NCI-H69 (cell line): Measurements from ENCODE around the gene STAB2.
A peak's percentile ranks its signal among the peaks of the same experiment; 100 is the strongest.

Experiments
- DNase-seq: peaks from one replicate; lab custom pipeline; 2025; lab: John Stamatoyannopoulos, UW

STAB2 gene

DNA sequence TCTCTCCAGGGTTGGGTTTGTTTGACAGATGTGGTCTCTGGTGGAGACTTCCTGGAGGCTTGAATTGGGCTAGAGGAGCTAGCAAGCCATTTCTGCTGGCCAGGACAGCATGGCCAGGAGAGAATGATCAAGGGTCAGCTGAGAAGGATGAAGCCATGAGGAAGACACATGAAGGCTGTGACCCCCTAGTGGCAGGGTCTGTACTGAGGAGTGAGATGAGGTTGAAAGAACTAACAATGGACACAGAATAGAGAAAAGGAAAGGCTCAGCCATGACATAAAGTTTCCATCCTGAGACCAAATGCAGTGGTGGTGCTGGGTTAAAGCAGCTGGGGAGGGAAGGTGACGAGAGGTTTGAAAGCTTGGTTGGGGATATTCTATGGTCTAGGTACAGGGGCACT is 164.1 kb downstream of the STAB2 start:
- no peak for DNase-seq

DNA sequence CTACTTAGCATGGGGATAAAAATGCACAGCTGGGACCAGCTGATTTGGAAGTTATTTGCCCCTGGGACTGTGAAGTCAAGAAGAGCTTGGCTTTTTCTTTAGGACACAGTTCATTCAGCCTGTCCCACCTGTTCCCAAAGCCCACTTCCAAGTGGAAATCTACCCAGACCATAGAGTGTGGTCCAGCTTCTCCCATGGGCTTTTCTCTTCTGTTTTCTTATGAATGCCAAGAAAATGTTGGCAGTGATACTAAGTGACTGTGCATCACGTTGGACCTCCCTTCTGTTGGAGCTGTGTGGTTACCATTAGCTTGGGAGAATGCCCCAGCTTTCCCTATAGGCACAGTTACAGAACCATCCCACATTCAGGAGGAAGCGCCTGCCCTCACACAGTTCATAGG is 164.5 kb downstream of the STAB2 start:
- DNase-seq = no peak

DNA sequence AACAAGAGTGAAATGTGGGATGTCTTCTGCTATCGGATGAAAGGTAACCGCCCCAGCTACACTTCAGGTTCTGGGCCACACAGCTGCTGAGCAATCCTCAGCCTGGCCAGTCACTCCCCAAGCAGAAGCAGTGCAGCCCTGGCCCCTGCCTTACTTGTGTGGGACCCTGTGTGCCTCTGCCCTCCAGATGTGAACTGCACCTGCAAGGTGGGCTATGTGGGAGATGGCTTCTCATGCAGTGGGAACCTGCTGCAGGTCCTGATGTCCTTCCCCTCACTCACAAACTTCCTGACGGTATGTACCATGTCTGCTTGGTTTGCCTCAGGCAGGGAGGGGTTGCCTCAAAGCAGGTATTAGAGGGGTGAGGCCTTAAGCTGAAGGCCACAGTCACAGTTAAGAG is 168.4 kb downstream of the STAB2 start:
- DNase-seq = no peak

DNA sequence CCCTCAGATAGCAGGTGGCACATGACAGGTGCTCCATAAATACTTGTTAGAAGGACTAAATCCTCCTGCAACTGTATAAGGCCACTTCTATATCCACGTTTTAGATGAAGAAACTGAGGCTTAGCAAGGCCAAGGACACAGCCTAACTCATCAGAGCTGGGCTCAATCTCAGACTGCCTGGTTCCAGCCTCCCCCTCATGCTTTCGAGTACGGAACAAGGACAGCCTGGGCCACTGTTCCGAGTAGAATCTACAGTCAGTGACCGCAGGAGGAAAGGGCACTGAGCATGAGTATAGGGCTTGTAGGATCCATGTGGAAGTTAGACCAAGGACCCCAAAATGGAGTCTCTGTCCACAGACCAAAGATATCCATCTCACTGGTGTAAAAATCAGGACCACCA is 169.4 kb downstream of the STAB2 start:
- DNase-seq = no peak

DNA sequence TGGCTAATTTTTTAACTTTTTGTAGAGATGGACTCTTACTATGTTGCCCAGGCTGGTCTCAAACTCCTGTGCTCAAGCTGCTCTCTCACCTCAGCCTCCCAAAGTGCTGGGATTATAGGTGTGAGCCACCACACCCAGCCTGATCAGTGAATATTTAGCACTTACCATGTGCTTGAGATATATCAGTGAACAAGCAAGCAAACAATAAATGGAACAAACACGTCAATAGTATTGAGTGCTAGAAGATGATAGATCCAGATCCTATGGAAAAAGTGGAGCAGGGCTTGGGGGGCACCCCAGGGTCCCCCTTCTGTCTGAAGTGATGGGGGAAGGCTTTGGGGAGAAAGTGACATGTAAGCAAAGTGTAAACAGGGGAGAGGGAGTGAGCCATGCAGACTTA is 170.2 kb downstream of the STAB2 start:
- DNase-seq = no peak

DNA sequence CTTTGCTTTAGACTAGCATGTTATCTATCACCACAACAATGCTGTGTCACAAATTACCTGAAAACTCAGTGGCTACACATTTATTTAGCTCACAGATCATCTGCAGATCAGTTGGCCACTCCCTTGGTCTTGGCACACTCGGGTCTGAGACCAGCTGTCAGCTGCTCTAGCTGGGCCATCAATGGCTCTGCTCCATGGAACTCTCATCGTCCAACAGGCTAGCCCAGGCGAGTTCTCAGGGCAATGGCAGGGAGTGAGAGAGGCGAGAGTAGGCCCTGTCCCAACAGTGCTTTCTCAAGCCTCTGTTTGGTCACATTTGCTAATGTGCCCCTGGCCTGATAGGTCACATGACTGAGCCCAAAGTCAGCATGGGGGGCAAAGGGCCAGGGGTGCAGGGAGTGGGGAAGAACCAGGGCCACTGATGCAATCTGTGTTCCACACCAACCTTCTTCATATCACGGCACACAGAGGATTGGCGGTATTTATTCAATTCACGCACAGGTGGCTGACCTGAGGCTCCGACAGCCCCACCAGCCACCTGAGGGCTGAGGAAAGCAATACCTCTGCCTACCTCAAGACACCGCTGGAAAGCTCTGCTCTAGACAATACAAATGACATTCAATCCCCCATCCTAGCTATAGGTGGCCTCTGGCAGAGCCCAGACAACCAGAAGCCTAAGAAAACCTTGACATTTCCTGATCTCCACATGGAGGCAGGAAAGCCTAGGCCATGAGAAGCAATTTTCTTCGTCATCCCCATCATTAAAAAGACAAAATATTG is 171.4 kb downstream of the STAB2 start:
- DNase-seq = no peak

GRCh38 chr12:103762473-103762872 is 175.4 kb downstream of the STAB2 start:
- no peak for DNase-seq

DNA sequence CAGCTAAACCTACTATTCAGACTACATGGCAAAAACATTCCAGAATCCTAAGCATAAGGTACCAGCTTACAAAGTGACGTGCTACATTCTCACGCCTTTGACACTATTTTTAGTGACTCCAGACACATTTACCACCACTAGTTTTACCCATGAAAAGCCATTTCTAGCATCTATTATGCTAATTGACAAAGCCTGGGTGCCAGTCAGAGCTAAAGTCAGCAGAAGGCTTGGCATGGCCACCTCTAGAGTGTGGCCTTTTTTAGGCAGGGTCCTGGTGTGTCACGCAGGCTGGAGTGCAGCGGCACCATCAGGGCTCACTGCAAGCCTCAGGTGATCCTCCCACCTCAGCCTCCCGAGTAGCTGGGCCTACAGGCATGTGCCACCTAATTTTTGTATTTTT is 178.2 kb downstream of the STAB2 start:
- DNase-seq = no peak

GRCh38 chr12:103766028-103766427 is 179.0 kb downstream of the STAB2 start:
- no peak for DNase-seq

- peak; percentile 29 for DNase-seq
Observed at GRCh38 chr12:103768467-103769123, 181.5 kb downstream of the STAB2 start.

- DNase-seq = peak; percentile 40
Observed at GRCh38 chr12:103769240-103769945, 182.3 kb downstream of the STAB2 start.

GRCh38 chr12:103771466-103771865 is 184.4 kb downstream of the STAB2 start:
- DNase-seq = peak; percentile 49

- no peak for DNase-seq
Observed at GRCh38 chr12:103772367-103773108, 185.5 kb downstream of the STAB2 start.

GRCh38 chr12:103773109-103773910 is 186.2 kb downstream of the STAB2 start:
- DNase-seq = no peak

DNA sequence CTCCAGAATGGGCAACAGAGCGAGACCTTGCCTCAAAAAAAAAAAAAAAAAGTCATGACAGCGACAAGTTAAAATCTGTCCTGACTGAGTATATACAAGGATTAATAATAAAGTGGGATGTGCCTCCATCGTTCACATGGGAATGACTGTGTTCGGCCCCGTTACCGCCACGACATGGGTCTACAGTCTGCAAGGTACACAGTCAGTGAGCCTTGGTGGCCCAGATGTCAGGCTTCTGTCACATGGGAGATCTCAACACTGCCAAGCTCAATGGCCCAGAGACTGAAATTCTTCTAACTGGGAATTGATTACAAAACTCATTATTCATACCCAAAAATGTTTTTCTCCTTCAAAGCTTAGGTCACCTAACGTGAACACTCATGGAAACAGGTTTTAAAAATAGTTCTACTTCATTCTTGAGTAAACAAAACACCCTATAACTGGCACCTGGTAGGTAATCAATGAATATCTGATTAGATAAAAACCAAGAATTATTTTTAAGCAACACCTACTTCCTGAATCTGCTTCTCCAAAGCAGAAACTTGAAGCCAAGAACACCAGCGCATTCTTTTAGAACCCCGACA is 188.0 kb downstream of the STAB2 start:
- no peak for DNase-seq

DNA sequence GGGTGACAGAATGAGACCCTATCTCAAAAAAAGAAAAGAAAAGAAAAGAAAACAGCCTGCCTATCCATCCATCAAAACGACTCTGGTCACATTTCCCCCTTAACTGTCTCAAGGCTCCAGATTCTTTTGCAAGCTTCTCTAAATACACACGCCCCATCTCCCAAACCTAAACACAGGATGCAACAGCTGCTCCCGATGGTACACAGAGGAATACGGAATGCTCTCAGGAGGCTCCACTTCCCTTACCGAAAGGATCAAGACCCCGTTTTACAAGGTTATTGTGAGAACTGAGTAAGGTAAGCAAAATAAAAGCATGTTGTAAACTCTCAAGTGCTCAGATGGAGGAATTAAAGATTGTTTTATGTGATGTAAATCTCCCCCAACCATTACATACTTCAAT is 191.7 kb downstream of the STAB2 start:
- no peak for DNase-seq

DNA sequence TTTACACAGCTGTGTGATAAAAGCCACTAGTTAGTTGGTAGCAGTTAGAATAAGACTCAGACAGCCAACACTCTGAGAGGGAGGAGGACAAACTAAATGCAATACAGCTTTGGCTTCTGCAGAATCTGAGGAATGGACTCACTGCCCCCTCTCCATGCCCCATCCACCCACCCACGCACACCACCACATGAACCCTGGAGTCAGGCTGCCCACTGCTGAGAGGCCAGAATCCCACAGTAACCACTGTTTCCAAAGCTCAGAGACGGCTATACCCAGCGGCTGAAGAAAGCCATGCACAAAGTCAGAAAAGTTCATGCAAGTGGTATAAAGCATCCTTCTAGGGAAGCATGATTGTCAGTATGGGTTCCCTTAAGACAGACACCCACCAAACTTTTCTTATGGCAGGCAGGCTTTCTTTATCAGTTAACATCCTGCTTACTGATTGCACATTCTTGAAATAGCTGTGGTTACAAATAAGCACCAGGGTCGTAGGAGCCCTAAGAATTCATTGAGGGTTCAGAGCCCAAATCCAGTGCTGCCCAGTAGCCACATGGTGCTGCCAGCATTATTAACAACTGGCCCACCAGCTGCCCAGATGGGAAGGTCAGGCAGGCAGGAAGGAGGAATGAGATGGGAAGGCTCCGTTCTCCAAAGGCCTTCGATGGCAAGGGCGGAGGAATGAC is 192.5 kb downstream of the STAB2 start:
- no peak for DNase-seq

- no peak for DNase-seq
Observed at GRCh38 chr12:103780093-103780440, 193.0 kb downstream of the STAB2 start.

DNA sequence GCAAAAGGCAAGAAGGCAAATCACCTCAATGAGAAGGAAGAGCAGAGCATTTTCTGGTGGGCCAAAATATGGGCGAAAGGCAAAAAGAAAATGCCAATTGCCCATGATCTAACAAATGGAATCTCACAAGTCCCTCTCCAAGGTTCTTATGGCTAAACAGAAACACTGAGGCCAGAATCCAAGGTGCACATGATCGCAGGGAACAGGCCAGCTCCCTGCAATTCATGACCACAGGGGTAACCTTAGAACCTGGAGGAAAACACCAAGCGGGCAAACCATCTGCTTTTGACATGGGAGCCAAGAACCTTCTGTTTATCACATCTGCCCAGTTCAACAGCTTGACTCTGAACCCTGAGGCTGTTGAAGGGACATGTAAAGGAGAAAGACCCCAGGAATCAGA is 193.9 kb downstream of the STAB2 start:
- no peak for DNase-seq

- DNase-seq = no peak
Observed at GRCh38 chr12:103782399-103782798, 195.3 kb downstream of the STAB2 start.
